PFSK-1 (cell line): ENCODE data around the gene IL4.

ENCODE experiments used
- POLR2AphosphoS5 ChIP-seq: IDR thresholded peaks from 2 replicates; pipeline ENCODE4 v1.6.1; 2012; ENCODE audit warnings: low read depth, mild to moderate bottlenecking, control low read depth, low read length, moderate library complexity
- REST ChIP-seq, 2 experiments: IDR thresholded peaks; 2 replicates each; pipeline versions ENCODE4 v1.6.1 to v1.8.0; 2011 to 2012; ENCODE audit warnings: low read depth in 2 of 2, low read length in 2 of 2, control low read depth in 1 of 2, inconsistent platforms in 1 of 2, mild to moderate bottlenecking in 1 of 2, moderate library complexity in 1 of 2; ENCODE audit not compliant: insufficient read depth in 1 of 2
- SIN3A ChIP-seq: IDR thresholded peaks from 2 replicates; pipeline ENCODE4 v1.6.1; 2012; ENCODE audit warnings: mild to moderate bottlenecking, low read length, moderate library complexity, borderline replicate concordance; ENCODE audit not compliant: insufficient read depth
- TAF1 ChIP-seq: IDR thresholded peaks from 2 replicates; pipeline ENCODE4 v1.6.1; 2012; ENCODE audit warnings: low read length, control low read depth, borderline replicate concordance; ENCODE audit not compliant: insufficient read depth

- TF ChIP-seq REST (IDR thresholded peaks at IDR 0.05; ENCODE audit: insufficient read depth in 1 of 2, low read depth in 2 of 2, low read length in 2 of 2), result no peak
- no peak for TF ChIP-seq POLR2AphosphoS5
- TF ChIP-seq SIN3A, result no peak
- TF ChIP-seq TAF1, result no peak
Observed at GRCh38 chr5:132639706-132640130, 34.1 kb upstream of the IL4 start.
